ENCODE results near the gene PASK. TPM values are rescaled to one million over a fixed set of nuclear protein-coding genes. Genes with fewer than 3 reads are reported as not detected.

The PASK gene
- total RNA-seq, 2 donors from 2014 or later, result 108 to 163 TPM

GRCh38 chr2:241136661-241137260 is 12.5 kb downstream of the PASK start:
- H3K9me3 ChIP-seq (ENCODE audit: control insufficient read depth, low read length, poor library complexity, severe bottlenecking), result no peaks in the 10 kb centered on the region
- no peak for DNase-seq
- H3K36me3 Mint-ChIP-seq (ENCODE audit: low read depth), result peaks cover 2% of the 10 kb centered on the region
- no peaks in the 10 kb centered on the region for H3K27me3 Mint-ChIP-seq
- ATAC-seq, result no peak
- H3K27ac Mint-ChIP-seq, result no peak overlapping the region
- no peaks in the 10 kb centered on the region for H3K4me1 Mint-ChIP-seq
- H3K4me3 Mint-ChIP-seq, result no peak overlapping the region

- Mint-ChIP-seq H3K4me3 (no peak overlapping the region), H3K4me1 (no peaks in the 10 kb centered on the region), H3K36me3 (ENCODE audit: low read depth) (peaks cover 2% of the 10 kb centered on the region), H3K27ac (no peak overlapping the region), H3K27me3 (no peaks in the 10 kb centered on the region)
- no peaks in the 10 kb centered on the region for H3K9me3 ChIP-seq (ENCODE audit: control insufficient read depth, low read length, poor library complexity, severe bottlenecking)
- no peak for ATAC-seq
- no peak for DNase-seq
Measured at GRCh38 chr2:241136191-241136590, 13.1 kb downstream of the PASK start.

GRCh38 chr2:241135737-241136136 is 13.5 kb downstream of the PASK start:
- no peaks in the 10 kb centered on the region for H3K4me1 Mint-ChIP-seq
- no peaks in the 10 kb centered on the region for H3K9me3 ChIP-seq (ENCODE audit: control insufficient read depth, low read length, poor library complexity, severe bottlenecking)
- no peak for ATAC-seq
- H3K27ac Mint-ChIP-seq, result no peak overlapping the region
- H3K27me3 Mint-ChIP-seq, result no peaks in the 10 kb centered on the region
- no peak for DNase-seq
- H3K4me3 Mint-ChIP-seq, result no peak overlapping the region
- peaks cover 2% of the 10 kb centered on the region for H3K36me3 Mint-ChIP-seq (ENCODE audit: low read depth)

GRCh38 chr2:241134711-241135110 is 14.6 kb downstream of the PASK start:
- H3K27me3 Mint-ChIP-seq, result no peaks in the 10 kb centered on the region
- no peaks in the 10 kb centered on the region for H3K4me1 Mint-ChIP-seq
- peaks cover 2% of the 10 kb centered on the region for H3K36me3 Mint-ChIP-seq (ENCODE audit: low read depth)

GRCh38 chr2:241133436-241133820 is 15.8 kb downstream of the PASK start:
- peaks cover 5% of the 10 kb centered on the region for H3K4me1 Mint-ChIP-seq
- H3K4me3 Mint-ChIP-seq, result no peak overlapping the region
- peaks cover 2% of the 10 kb centered on the region for H3K36me3 Mint-ChIP-seq (ENCODE audit: low read depth)
- no peak for ATAC-seq
- DNase-seq, result no peak
- no peaks in the 10 kb centered on the region for H3K27me3 Mint-ChIP-seq
- no peaks in the 10 kb centered on the region for H3K9me3 ChIP-seq (ENCODE audit: control insufficient read depth, low read length, poor library complexity, severe bottlenecking)
- no peak overlapping the region for H3K27ac Mint-ChIP-seq

More at GRCh38 chr2:241134711-241135110, 14.6 kb downstream of the PASK start:
- ATAC-seq (no peak), DNase-seq (no peak)
- no peaks in the 10 kb centered on the region for H3K9me3 ChIP-seq (ENCODE audit: control insufficient read depth, low read length, poor library complexity, severe bottlenecking)
- Mint-ChIP-seq H3K4me3 (no peak overlapping the region), H3K27ac (no peak overlapping the region)

- Mint-ChIP-seq H3K4me1 (peaks cover 11% of the 10 kb centered on the region), H3K36me3 (ENCODE audit: low read depth) (peaks cover 2% of the 10 kb centered on the region), H3K27me3 (no peaks in the 10 kb centered on the region), H3K27ac (no peak overlapping the region), H3K4me3 (no peak overlapping the region)
- DNase-seq (no peak), ATAC-seq (no peak)
- no peaks in the 10 kb centered on the region for H3K9me3 ChIP-seq (ENCODE audit: control insufficient read depth, low read length, poor library complexity, severe bottlenecking)
Measured at GRCh38 chr2:241132538-241133435, 16.5 kb downstream of the PASK start.

- Mint-ChIP-seq H3K4me3 (no peak overlapping the region), H3K36me3 (ENCODE audit: low read depth) (peaks cover 2% of the 10 kb centered on the region), H3K4me1 (peaks cover 19% of the 10 kb centered on the region), H3K27me3 (no peaks in the 10 kb centered on the region), H3K27ac (no peak overlapping the region)
- no peak for DNase-seq
- no peak for ATAC-seq
- no peaks in the 10 kb centered on the region for H3K9me3 ChIP-seq (ENCODE audit: control insufficient read depth, low read length, poor library complexity, severe bottlenecking)
Measured at GRCh38 chr2:241131531-241131930, 17.7 kb downstream of the PASK start.

- no peaks in the 10 kb centered on the region for H3K9me3 ChIP-seq (ENCODE audit: control insufficient read depth, low read length, poor library complexity, severe bottlenecking)
- Mint-ChIP-seq H3K4me3 (no peak overlapping the region), H3K4me1 (peaks cover 19% of the 10 kb centered on the region), H3K27ac (peak overlapping the region; percentile 100), H3K27me3 (no peaks in the 10 kb centered on the region), H3K36me3 (ENCODE audit: low read depth) (peaks cover 2% of the 10 kb centered on the region)
- ATAC-seq (no peak), DNase-seq (no peak)
Measured at GRCh38 chr2:241130316-241130715, 19.0 kb downstream of the PASK start.

GRCh38 chr2:241129086-241129871 is 20.0 kb downstream of the PASK start:
- H3K36me3 Mint-ChIP-seq (ENCODE audit: low read depth), result peaks cover 2% of the 10 kb centered on the region
- no peak for DNase-seq
- no peaks in the 10 kb centered on the region for H3K9me3 ChIP-seq (ENCODE audit: control insufficient read depth, low read length, poor library complexity, severe bottlenecking)
- ATAC-seq, result no peak
- H3K27me3 Mint-ChIP-seq, result no peaks in the 10 kb centered on the region
- H3K4me3 Mint-ChIP-seq, result peak overlapping the region; percentile 70
- H3K27ac Mint-ChIP-seq, result peak overlapping the region; percentile 100
- H3K4me1 Mint-ChIP-seq, result peaks cover 19% of the 10 kb centered on the region

GRCh38 chr2:241128266-241128665 is 21.0 kb downstream of the PASK start:
- Mint-ChIP-seq H3K4me1 (peaks cover 25% of the 10 kb centered on the region), H3K4me3 (peak overlapping the region; percentile 76), H3K36me3 (ENCODE audit: low read depth) (no peaks in the 10 kb centered on the region), H3K27me3 (no peaks in the 10 kb centered on the region), H3K27ac (peak overlapping the region; percentile 100)
- ATAC-seq, result no peak
- H3K9me3 ChIP-seq (ENCODE audit: control insufficient read depth, low read length, poor library complexity, severe bottlenecking), result no peaks in the 10 kb centered on the region
- no peak for DNase-seq

GRCh38 chr2:241126771-241127202 is 22.5 kb downstream of the PASK start:
- H3K27ac Mint-ChIP-seq, result peak overlapping the region; percentile 100
- no peaks in the 10 kb centered on the region for H3K36me3 Mint-ChIP-seq (ENCODE audit: low read depth)
- DNase-seq (no peak), ATAC-seq (no peak)
- H3K4me3 Mint-ChIP-seq, result no peak overlapping the region
- no peaks in the 10 kb centered on the region for H3K9me3 ChIP-seq (ENCODE audit: control insufficient read depth, low read length, poor library complexity, severe bottlenecking)
- no peaks in the 10 kb centered on the region for H3K27me3 Mint-ChIP-seq
- H3K4me1 Mint-ChIP-seq, result peaks cover 25% of the 10 kb centered on the region

- H3K9me3 ChIP-seq (ENCODE audit: control insufficient read depth, low read length, poor library complexity, severe bottlenecking), result no peaks in the 10 kb centered on the region
- ATAC-seq (no peak), DNase-seq (no peak)
- Mint-ChIP-seq H3K4me3 (no peak overlapping the region), H3K27me3 (no peaks in the 10 kb centered on the region), H3K27ac (peak overlapping the region; percentile 83), H3K36me3 (ENCODE audit: low read depth) (no peaks in the 10 kb centered on the region), H3K4me1 (peaks cover 25% of the 10 kb centered on the region)
Measured at GRCh38 chr2:241126201-241126611, 23.1 kb downstream of the PASK start.

GRCh38 chr2:241125626-241126025 is 23.6 kb downstream of the PASK start:
- Mint-ChIP-seq H3K27ac (peak overlapping the region; percentile 83), H3K27me3 (no peaks in the 10 kb centered on the region), H3K4me3 (no peak overlapping the region), H3K36me3 (ENCODE audit: low read depth) (peaks cover 4% of the 10 kb centered on the region), H3K4me1 (peaks cover 27% of the 10 kb centered on the region)
- H3K9me3 ChIP-seq (ENCODE audit: control insufficient read depth, low read length, poor library complexity, severe bottlenecking), result no peaks in the 10 kb centered on the region
- ATAC-seq (no peak), DNase-seq (no peak)

Measured in T-helper 17 cell (primary cell).